GM12878 (cell line): ENCODE results near the gene KASH5. TPM values are rescaled to one million over a fixed set of nuclear protein-coding genes. Genes with fewer than 3 reads are reported as not detected.

Experiments used
- ATAC-seq: fragments of 200-7000 bp; cut with Tn5 transposase; 3 replicates; pipeline ENCODE4 v1.9.1; 2020; ENCODE audit warnings: mild to moderate bottlenecking, moderate library complexity
- BruUV-seq: library from RNA; stranded (reverse); fragments of 400-500 nt; replicated peaks from 2 replicates; lab custom pipeline; 2021; lab: Mats Ljungman, UMichigan
- CTCF ChIA-PET: fragments of 300-600 bp; sonication (Branson Sonifier 250); formaldehyde crosslinking; extraction: SDS; loops from one replicate; lab custom pipeline; 2021; ENCODE audit warnings: inconsistent platforms; lab: Yijun Ruan, JAX
- POLR2A ChIA-PET: fragments of 350-600 bp; formaldehyde crosslinking; extraction: SDS; loops from one replicate; lab custom pipeline; 2021; ENCODE audit warnings: inconsistent platforms; lab: Charles Lee
- RAD21 ChIA-PET: fragments of 300-600 bp; sonication (Branson Sonifier 250); formaldehyde crosslinking; loops from one replicate; lab custom pipeline; 2023; ENCODE audit warnings: antibody characterized with exemption; ENCODE audit not compliant: unreplicated experiment; lab: Charles Lee
- SMC1A ChIA-PET: fragments of 300-600 bp; sonication (Branson Sonifier 250); formaldehyde crosslinking; loops from one replicate; lab custom pipeline; 2023; ENCODE audit not compliant: unreplicated experiment, uncharacterized antibody; lab: Charles Lee
- DNase-seq: peaks from one replicate; pipeline ENCODE4 v3.0.0-alpha.2; 2011; ENCODE audit warnings: low read depth, low spot score
- FAIRE-seq: peaks from 3 replicates; lab custom pipeline; 2011; peaks lifted over from hg19 to GRCh38; lab: Jason Lieb, UNC
- H2AFZ ChIP-seq: 2 replicates; pipeline ENCODE4 v1.6.0; 2011; ENCODE audit warnings: low read depth, low read length, control low read depth; ENCODE audit not compliant: control insufficient read depth
- H3K27ac ChIP-seq: 2 replicates; pipeline ENCODE4 v1.5.1; 2011; ENCODE audit warnings: control low read depth; ENCODE audit not compliant: control insufficient read depth, insufficient read depth
- H3K27me3 ChIP-seq, 2 experiments: replicated peaks in 1 of 2; 2 replicates each; pipeline versions ENCODE4 v1.6.0 to v1.6.1; 2011; ENCODE audit warnings: low read length in 1 of 2; ENCODE audit not compliant: control insufficient read depth in 2 of 2, insufficient read depth in 2 of 2
- H3K36me3 ChIP-seq, 2 experiments: 2 replicates each; pipeline ENCODE4 v1.5.1; 2011; ENCODE audit warnings: low read length in 1 of 2; ENCODE audit not compliant: control insufficient read depth in 2 of 2, insufficient read depth in 2 of 2
- H3K4me1 ChIP-seq: 2 replicates; pipeline ENCODE4 v1.6.1; 2011; ENCODE audit warnings: mild to moderate bottlenecking, low read length, moderate library complexity, mixed read lengths; ENCODE audit not compliant: control insufficient read depth, insufficient read depth
- H3K4me2 ChIP-seq: 2 replicates; pipeline ENCODE4 v1.6.0; 2011; ENCODE audit warnings: control low read depth; ENCODE audit not compliant: control insufficient read depth, insufficient read depth
- H3K4me3 ChIP-seq: fragments of 200-600 bp; sonication (generic); 2 replicates; pipeline ENCODE4 v1.5.1; 2016
- H3K79me2 ChIP-seq: 2 replicates; pipeline ENCODE4 v1.6.0; 2011; ENCODE audit warnings: low read length; ENCODE audit not compliant: control insufficient read depth, insufficient read depth
- H3K9ac ChIP-seq: 2 replicates; pipeline ENCODE4 v1.8.0; 2011; ENCODE audit warnings: low read length, control low read depth, mixed read lengths; ENCODE audit not compliant: control insufficient read depth, insufficient read depth
- H3K9me3 ChIP-seq: replicated peaks from 3 replicates; pipeline ENCODE4 v1.5.1; 2011; ENCODE audit warnings: mild to moderate bottlenecking, low read length; ENCODE audit not compliant: control insufficient read depth, insufficient read depth
- H4K20me1 ChIP-seq: 2 replicates; pipeline ENCODE4 v1.6.0; 2011; ENCODE audit not compliant: control insufficient read depth, insufficient read depth
- ETV6 ChIP-seq, 2 experiments: fragments of 450-650 bp in 1 of 2; IDR thresholded peaks in 1 of 2; conservative IDR thresholded peaks in 1 of 2; 2 replicates each; pipeline ENCODE4 v1.6.1; 2014; ENCODE audit warnings: antibody characterized with exemption in 1 of 2, borderline replicate concordance in 1 of 2, low read depth in 1 of 2, mild to moderate bottlenecking in 1 of 2, moderate library complexity in 1 of 2
- RCOR1 ChIP-seq: conservative IDR thresholded peaks from 2 replicates; pipeline ENCODE4 v1.6.1; 2012; ENCODE audit warnings: low read depth, low read length, improper control_type of control experiment
- WGBS: methylation state at CpG from one replicate; pipeline ENCODE4 v1.1.6; 2016; ENCODE audit warnings: low lambda C conversion rate; ENCODE audit not compliant: insufficient replicate concordance, insufficient coverage; ENCODE audit errors: missing lambda C conversion rate; 5-methylcytosine and 5-hydroxymethylcytosine counted together
- in situ Hi-C: fragments of 300-500 bp; cut with MboI; formaldehyde crosslinking; loops from 9 replicates; pipeline ENCODE4 v1.14.3; 2018; ENCODE audit warnings: mixed read lengths
- intact Hi-C: fragments of 100-400 bp; cut with micrococcal nuclease; formaldehyde crosslinking; loops from one replicate; pipeline ENCODE4 v1.14.2; 2022; ENCODE audit not compliant: unreplicated experiment
- polyA plus RNA-seq, 11 experiments: library from polyadenylated mRNA; depleted of rRNA in 4 of 11; unstranded in 6 of 11; stranded (reverse) in 5 of 11; fragments of >200 nt; fragmentation: Nextera tagmentation in 4 of 11; fragmentation: Illumina TruSeq in 1 of 11; extraction: Ambion mirVana in 4 of 11; extraction: Trizol in 1 of 11; gene quantifications; 1 replicate in 1 of 11; 2 replicates in 10 of 11; pipeline versions ENCODE4 v1.2.1 to v1.2.3, GENCODE V29; 2011 to 2016; ENCODE audit warnings: inconsistent platforms in 2 of 11, missing spikeins in 2 of 11, low read depth in 1 of 11
- total RNA-seq, 4 experiments: library from RNA; depleted of rRNA in 3 of 4; stranded (reverse); fragments of >200 nt in 3 of 4; fragmentation: Illumina TruSeq in 1 of 4; extraction: Trizol in 1 of 4; gene quantifications; 2 replicates each; pipeline versions ENCODE4 v1.2.1 to v1.2.3, GENCODE V29; 2013 to 2021
- TF ChIP-seq, protein P1 (sequence below), 3 experiments: IDR thresholded peaks in 2 of 3; conservative IDR thresholded peaks in 1 of 3; 2 replicates each; pipeline ENCODE4 v1.5.1; 2011; ENCODE audit warnings: low read depth in 3 of 3, low read length in 3 of 3, mild to moderate bottlenecking in 3 of 3, control low read depth in 2 of 3, moderate library complexity in 2 of 3, inconsistent platforms in 1 of 3, mixed read lengths in 1 of 3; ENCODE audit not compliant: control insufficient read depth in 2 of 3, insufficient read depth in 1 of 3; ENCODE audit errors: extremely low read depth in 1 of 3

The KASH5 gene
- total and polyA plus RNA-seq, 10 of the 15 experiments (the other 5 are each of a cell fraction or from before 2014, with no cell fraction given), result 0.03 to 0.06 (median 0.05) TPM; not detected in 7

DNA sequence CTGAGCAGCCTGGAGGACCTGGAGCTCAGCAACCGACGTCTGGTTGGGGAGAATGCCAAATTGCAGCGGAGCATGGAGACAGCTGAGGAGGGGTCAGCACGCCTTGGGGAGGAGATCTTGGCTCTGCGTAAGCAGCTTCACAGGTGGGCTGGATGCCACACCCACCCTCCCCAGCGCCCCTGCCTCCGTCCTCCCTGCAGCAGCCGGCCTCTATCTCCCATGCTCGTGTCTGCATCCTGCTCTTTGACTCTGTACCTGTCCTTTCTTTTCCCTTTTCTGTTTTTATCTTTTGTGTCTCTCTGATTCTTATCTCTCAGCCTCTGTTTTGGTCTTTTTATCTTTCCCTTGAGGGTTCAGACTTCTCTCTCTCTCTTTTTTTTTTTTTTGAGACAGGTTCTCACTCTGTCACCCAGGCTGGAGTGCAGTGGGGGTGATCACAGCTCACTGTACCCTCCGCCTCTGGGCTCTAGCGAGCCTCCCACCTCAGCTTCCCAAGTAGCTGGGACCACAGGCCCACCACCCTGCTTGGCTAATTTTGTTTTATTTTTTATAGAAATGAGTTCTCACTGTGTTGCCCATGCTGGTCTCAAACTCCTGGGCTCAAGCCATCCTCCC, 10.1 kb downstream of the KASH5 start:
- FAIRE-seq (no peak), ATAC-seq (no peak), DNase-seq (no peak)
- no peak overlapping the region for H3K27ac ChIP-seq
- H3K9me3 ChIP-seq, result no peaks in the 10 kb centered on the region
- no peaks in the 10 kb centered on the region; the same call in 1 of the 2 replicates for H3K4me1 ChIP-seq
- H3K36me3 ChIP-seq, result no peaks in the 10 kb centered on the region
- H4K20me1 ChIP-seq, result no peaks in the 10 kb centered on the region
- ChIA-PET RAD21 (interaction anchor here (1.6 kb wide), 1 partner anchor 8 kb away, joined by 4 read pairs; no protein-coding TSS in a partner anchor), POLR2A (interaction anchor here (1.2 kb wide), 1 partner anchor 13 kb away, joined by 3 read pairs; no protein-coding TSS in a partner anchor), SMC1A (no interaction called here), CTCF (interaction anchor here (0.7 to 1.1 kb wide), 3 partner anchors 63 to 109 kb away, joined by 3 read pairs; partner anchors contain the start of gene CD37)
- in situ Hi-C loops, result no loop called here
- BruUV-seq, result no TSS peak
- intact Hi-C loops, result no loop called here
- WGBS, result 62% methylated on average over 11 of the region's 11 CpGs
- no peak overlapping the region for H2AFZ ChIP-seq
- H3K79me2 ChIP-seq, result no peaks in the 10 kb centered on the region
- H3K4me3 ChIP-seq, result no peak overlapping the region
- no peaks in the 10 kb centered on the region for H3K27me3 ChIP-seq
- no peak overlapping the region for H3K4me2 ChIP-seq
- TF ChIP-seq RCOR1 (no peak), ETV6 (conservative IDR thresholded peaks at IDR 0.05 in 1 of 2, IDR thresholded peaks at IDR 0.05 in 1 of 2; ENCODE audit: borderline replicate concordance in 1 of 2, low read depth in 1 of 2) (no peak)
- TF ChIP-seq, protein P1, sequence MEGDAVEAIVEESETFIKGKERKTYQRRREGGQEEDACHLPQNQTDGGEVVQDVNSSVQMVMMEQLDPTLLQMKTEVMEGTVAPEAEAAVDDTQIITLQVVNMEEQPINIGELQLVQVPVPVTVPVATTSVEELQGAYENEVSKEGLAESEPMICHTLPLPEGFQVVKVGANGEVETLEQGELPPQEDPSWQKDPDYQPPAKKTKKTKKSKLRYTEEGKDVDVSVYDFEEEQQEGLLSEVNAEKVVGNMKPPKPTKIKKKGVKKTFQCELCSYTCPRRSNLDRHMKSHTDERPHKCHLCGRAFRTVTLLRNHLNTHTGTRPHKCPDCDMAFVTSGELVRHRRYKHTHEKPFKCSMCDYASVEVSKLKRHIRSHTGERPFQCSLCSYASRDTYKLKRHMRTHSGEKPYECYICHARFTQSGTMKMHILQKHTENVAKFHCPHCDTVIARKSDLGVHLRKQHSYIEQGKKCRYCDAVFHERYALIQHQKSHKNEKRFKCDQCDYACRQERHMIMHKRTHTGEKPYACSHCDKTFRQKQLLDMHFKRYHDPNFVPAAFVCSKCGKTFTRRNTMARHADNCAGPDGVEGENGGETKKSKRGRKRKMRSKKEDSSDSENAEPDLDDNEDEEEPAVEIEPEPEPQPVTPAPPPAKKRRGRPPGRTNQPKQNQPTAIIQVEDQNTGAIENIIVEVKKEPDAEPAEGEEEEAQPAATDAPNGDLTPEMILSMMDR (IDR thresholded peaks at IDR 0.05 in 2 of 3, conservative IDR thresholded peaks at IDR 0.05 in 1 of 3; ENCODE audit: control insufficient read depth in 2 of 3, extremely low read depth in 1 of 3, insufficient read depth in 1 of 3, low read depth in 3 of 3, low read length in 3 of 3), result no peak
- H3K9ac ChIP-seq, result no peak overlapping the region
